Stimulated activated CD4-positive, alpha-beta T cell treated with anti-CD3 and anti-CD28 coated beads, Interleukin-4, amount 100 ng/mL, for 24 hours (primary cell): ENCODE data around the gene YWHAB.
"Not testable (repeated sequence)": the region's sequence is repeated elsewhere in the genome, so short reads cannot be mapped to it uniquely, and the experiment has no call there.

Source experiments
- DNase-seq: peaks from one replicate; pipeline ENCODE4 v3.0.0-alpha.2; 2020

YWHAB gene

GRCh38 chr20:44882360-44882759 is 3.1 kb upstream of the YWHAB start:
- not testable (repeated sequence) for DNase-seq

GRCh38 chr20:44883214-44883902 is 2.1 kb upstream of the YWHAB start:
- no peak for DNase-seq

- no peak for DNase-seq
Measured at GRCh38 chr20:44884907-44885391, 556 bp upstream of the YWHAB start.

GRCh38 chr20:44886266-44886651 is 754 bp downstream of the YWHAB start:
- peak; percentile 12 for DNase-seq

- DNase-seq, result no peak
Measured at GRCh38 chr20:44886828-44887227, 1.3 kb downstream of the YWHAB start.

GRCh38 chr20:44887466-44887865 is 2.0 kb downstream of the YWHAB start:
- no peak for DNase-seq

GRCh38 chr20:44888226-44889103 is 3.0 kb downstream of the YWHAB start:
- no peak for DNase-seq

- DNase-seq, result no peak
Measured at GRCh38 chr20:44891826-44892225, 6.3 kb downstream of the YWHAB start.

- DNase-seq, result no peak
Measured at GRCh38 chr20:44894959-44895358, 9.5 kb downstream of the YWHAB start.

- no peak for DNase-seq
Measured at GRCh38 chr20:44896583-44896982, 11.1 kb downstream of the YWHAB start.

GRCh38 chr20:44897133-44897532 is 11.6 kb downstream of the YWHAB start:
- DNase-seq, result no peak

GRCh38 chr20:44900231-44900854 is 14.8 kb downstream of the YWHAB start:
- no peak for DNase-seq

GRCh38 chr20:44901974-44902373 is 16.5 kb downstream of the YWHAB start:
- DNase-seq, result no peak

- DNase-seq, result no peak
Measured at GRCh38 chr20:44904377-44904776, 18.9 kb downstream of the YWHAB start.

- DNase-seq, result no peak
Measured at GRCh38 chr20:44908987-44909871, 23.7 kb downstream of the YWHAB start.

- DNase-seq, result peak; percentile 76
Measured at GRCh38 chr20:44909872-44910689, 24.6 kb downstream of the YWHAB start, which contains the start of gene PABPC1L. TSS of gene PABPC1L (plus strand) at chr20:44910060. CDS start at chr20:44910144, 84 bp downstream.

GRCh38 chr20:44910690-44911262 is 25.3 kb downstream of the YWHAB start:
- DNase-seq, result no peak

- DNase-seq, result peak; percentile 43
Measured at GRCh38 chr20:44911264-44911921, 25.9 kb downstream of the YWHAB start.

- DNase-seq, result no peak
Measured at GRCh38 chr20:44912189-44912588, 26.7 kb downstream of the YWHAB start.

GRCh38 chr20:44914924-44915323 is 29.4 kb downstream of the YWHAB start:
- DNase-seq, result no peak

GRCh38 chr20:44916586-44916985 is 31.1 kb downstream of the YWHAB start:
- no peak for DNase-seq
